Activated B cell treated with CpG ODN at 0.5 μM for 24 hours (primary cell): ENCODE data around the gene CASZ1. TPM values are rescaled to one million over a fixed set of nuclear protein-coding genes. Genes with fewer than 3 reads are reported as not detected.

Experiments used
- ATAC-seq: fragments of 200-7000 bp; cut with Tn5 transposase; one replicate; pipeline ENCODE4 v1.10.0; 2021; ENCODE audit warnings: low read depth, mild to moderate bottlenecking, moderate library complexity
- CTCF ChIA-PET: fragments of 350-600 bp; sonication (Branson Sonifier 250); formaldehyde crosslinking; loops from one replicate; lab custom pipeline; 2021; ENCODE audit warnings: antibody characterized with exemption; lab: Charles Lee
- POLR2A ChIA-PET: fragments of 350-600 bp; sonication (Branson Sonifier 250); formaldehyde crosslinking; loops from one replicate; lab custom pipeline; 2021; ENCODE audit warnings: antibody characterized with exemption; lab: Charles Lee
- DNase-seq: peaks from one replicate; pipeline ENCODE4 v3.0.0; 2022
- H3K27ac Mint-ChIP-seq: one replicate; pipeline ENCODE4 v1.8.0; 2020; ENCODE audit warnings: mixed read lengths
- H3K27me3 Mint-ChIP-seq: one replicate; pipeline ENCODE4 v1.8.0; 2021; ENCODE audit warnings: mixed read lengths
- H3K36me3 Mint-ChIP-seq: one replicate; pipeline ENCODE4 v1.8.0; 2021; ENCODE audit warnings: low read depth, mixed read lengths
- H3K4me1 Mint-ChIP-seq: one replicate; pipeline ENCODE4 v1.8.0; 2021; ENCODE audit warnings: mixed read lengths
- H3K4me3 Mint-ChIP-seq: one replicate; pipeline ENCODE4 v1.8.0; 2020; ENCODE audit warnings: mild to moderate bottlenecking, mixed read lengths
- H3K9me3 Mint-ChIP-seq: one replicate; pipeline ENCODE4 v1.8.0; 2020; ENCODE audit warnings: mixed read lengths
- CTCF ChIP-seq: fragments of 200-600 bp; IDR thresholded peaks from one replicate; pipeline ENCODE4 v1.8.0; 2022; ENCODE audit warnings: antibody characterized with exemption, mild to moderate bottlenecking
- intact Hi-C: fragments of 100-400 bp; cut with micrococcal nuclease; formaldehyde crosslinking; loops from one replicate; pipeline ENCODE4 v1.15.1; 2024
- total RNA-seq: library from RNA; stranded (reverse); gene quantifications from 2 replicates; pipeline ENCODE4 v1.2.3, GENCODE V29; 2022

Gene CASZ1
- total RNA-seq, 1 donor from 2014 or later, result 35.6 TPM

GRCh38 chr1:10709646-10710045 lies 86.8 kb downstream of the CASZ1 start:
- no peak for TF ChIP-seq CTCF
- no peak overlapping the region for H3K27ac Mint-ChIP-seq
- H3K9me3 Mint-ChIP-seq, result no peaks in the 10 kb centered on the region
- ATAC-seq (no peak), DNase-seq (no peak)
- H3K36me3 Mint-ChIP-seq, result no peaks in the 10 kb centered on the region
- H3K4me1 Mint-ChIP-seq, result no peaks in the 10 kb centered on the region
- intact Hi-C loops, result no loop called here
- CTCF ChIA-PET, result no interaction called here
- no peak overlapping the region for H3K4me3 Mint-ChIP-seq
- POLR2A ChIA-PET, result no interaction called here
- H3K27me3 Mint-ChIP-seq, result peaks cover 7% of the 10 kb centered on the region

GRCh38 chr1:10709165-10709564 lies 87.3 kb downstream of the CASZ1 start:
- POLR2A ChIA-PET, result no interaction called here
- Mint-ChIP-seq H3K27me3 (peaks cover 7% of the 10 kb centered on the region), H3K27ac (no peak overlapping the region), H3K4me3 (no peak overlapping the region), H3K9me3 (no peaks in the 10 kb centered on the region), H3K36me3 (no peaks in the 10 kb centered on the region), H3K4me1 (no peaks in the 10 kb centered on the region)
- ATAC-seq (no peak), DNase-seq (no peak)
- intact Hi-C loops, result no loop called here
- CTCF ChIA-PET, result no interaction called here
- TF ChIP-seq CTCF, result no peak

- CTCF ChIA-PET, result no interaction called here
- ATAC-seq (no peak), DNase-seq (no peak)
- POLR2A ChIA-PET, result no interaction called here
- intact Hi-C loops, result no loop called here
- H3K36me3 Mint-ChIP-seq, result no peaks in the 10 kb centered on the region
- TF ChIP-seq CTCF, result no peak
- peaks cover 4% of the 10 kb centered on the region for H3K27me3 Mint-ChIP-seq
- H3K27ac Mint-ChIP-seq, result no peak overlapping the region
- no peaks in the 10 kb centered on the region for H3K9me3 Mint-ChIP-seq
- no peaks in the 10 kb centered on the region for H3K4me1 Mint-ChIP-seq
- H3K4me3 Mint-ChIP-seq, result no peak overlapping the region
Measured at GRCh38 chr1:10708757-10709156, 87.7 kb downstream of the CASZ1 start.

- DNase-seq (no peak), ATAC-seq (no peak)
- H3K27me3 Mint-ChIP-seq, result peaks cover 6% of the 10 kb centered on the region
- no peaks in the 10 kb centered on the region for H3K9me3 Mint-ChIP-seq
- H3K4me3 Mint-ChIP-seq, result no peak overlapping the region
- no peak overlapping the region for H3K27ac Mint-ChIP-seq
- no peaks in the 10 kb centered on the region for H3K4me1 Mint-ChIP-seq
- CTCF ChIA-PET, result no interaction called here
- H3K36me3 Mint-ChIP-seq, result no peaks in the 10 kb centered on the region
- no peak for TF ChIP-seq CTCF
- intact Hi-C loops, result no loop called here
- POLR2A ChIA-PET, result no interaction called here
Measured at GRCh38 chr1:10707208-10707607, 89.2 kb downstream of the CASZ1 start.

GRCh38 chr1:10706376-10706913 lies 90.0 kb downstream of the CASZ1 start:
- ChIA-PET POLR2A (no interaction called here), CTCF (no interaction called here)
- TF ChIP-seq CTCF, result no peak
- Mint-ChIP-seq H3K4me1 (no peaks in the 10 kb centered on the region), H3K27ac (no peak overlapping the region), H3K9me3 (no peaks in the 10 kb centered on the region), H3K36me3 (no peaks in the 10 kb centered on the region), H3K4me3 (no peak overlapping the region), H3K27me3 (peaks cover 6% of the 10 kb centered on the region)
- no peak for DNase-seq
- no peak for ATAC-seq
- intact Hi-C loops, result no loop called here
